GM06990 (cell line): Measurements from ENCODE around the gene B3GAT1.

Experiments
- DNase-seq: peaks from one replicate; pipeline ENCODE4 v3.0.0-alpha.2; 2011; ENCODE audit not compliant: insufficient read length; ENCODE audit errors: extremely low read depth
- H3K27me3 ChIP-seq: replicated peaks from 2 replicates; pipeline ENCODE4 v1.6.0; 2011; ENCODE audit warnings: low read length; ENCODE audit not compliant: control insufficient read depth, insufficient read depth
- H3K36me3 ChIP-seq: 2 replicates; pipeline ENCODE4 v1.5.1; 2011; ENCODE audit warnings: low read length; ENCODE audit not compliant: control insufficient read depth, insufficient read depth
- H3K4me3 ChIP-seq: replicated peaks from 2 replicates; pipeline ENCODE4 v1.5.1; 2011; ENCODE audit warnings: low read depth, mild to moderate bottlenecking, control low read depth, low read length
- CTCF ChIP-seq: IDR thresholded peaks from 2 replicates; pipeline ENCODE4 v1.5.1; 2011; ENCODE audit warnings: low read length, control low read depth, mild to moderate bottlenecking, inconsistent platforms; ENCODE audit not compliant: insufficient read depth, poor library complexity, severe bottlenecking

B3GAT1 gene

GRCh38 chr11:134399293-134399654 is 12.8 kb downstream of the B3GAT1 start:
- no peak for TF ChIP-seq CTCF
- DNase-seq, result no peak
- no peak overlapping the region for H3K4me3 ChIP-seq
- H3K27me3 ChIP-seq, result no peaks in the 10 kb centered on the region; the same call in none of the 2 replicates
- H3K36me3 ChIP-seq, result no peaks in the 10 kb centered on the region

GRCh38 chr11:134398644-134399292 is 13.3 kb downstream of the B3GAT1 start:
- TF ChIP-seq CTCF, result no peak
- Histone ChIP-seq H3K36me3 (no peaks in the 10 kb centered on the region), H3K4me3 (no peak overlapping the region), H3K27me3 (no peaks in the 10 kb centered on the region; the same call in none of the 2 replicates)
- DNase-seq, result no peak

GRCh38 chr11:134398079-134398444 is 14.0 kb downstream of the B3GAT1 start:
- H3K4me3 ChIP-seq, result no peak overlapping the region
- no peaks in the 10 kb centered on the region for H3K36me3 ChIP-seq
- no peak for DNase-seq
- H3K27me3 ChIP-seq, result no peaks in the 10 kb centered on the region; the same call in none of the 2 replicates
- no peak for TF ChIP-seq CTCF

GRCh38 chr11:134397304-134398078 is 14.6 kb downstream of the B3GAT1 start:
- H3K27me3 ChIP-seq, result no peaks in the 10 kb centered on the region; the same call in none of the 2 replicates
- H3K36me3 ChIP-seq, result no peaks in the 10 kb centered on the region
- TF ChIP-seq CTCF, result no peak
- H3K4me3 ChIP-seq, result no peak overlapping the region
- DNase-seq, result no peak

- no peak for TF ChIP-seq CTCF
- H3K27me3 ChIP-seq, result no peaks in the 10 kb centered on the region; the same call in none of the 2 replicates
- no peak overlapping the region for H3K4me3 ChIP-seq
- no peaks in the 10 kb centered on the region for H3K36me3 ChIP-seq
- no peak for DNase-seq
These were observed 17.0 kb downstream of the B3GAT1 start for GRCh38 chr11:134395002-134395401.

GRCh38 chr11:134394311-134394710 is 17.7 kb downstream of the B3GAT1 start:
- H3K27me3 ChIP-seq, result no peaks in the 10 kb centered on the region; the same call in 1 of the 2 replicates

More at GRCh38 chr11:134394311-134394710, 17.7 kb downstream of the B3GAT1 start:
- H3K36me3 ChIP-seq, result no peaks in the 10 kb centered on the region
- no peak overlapping the region for H3K4me3 ChIP-seq
- no peak for TF ChIP-seq CTCF
- DNase-seq, result no peak
